Stomach (tissue), 4 donors: Measurements from ENCODE around the gene KCNIP4.

Experiments
- CTCF ChIP-seq, 7 experiments: fragments of 450-650 bp in 4 of 7; fragments of 200-600 bp in 3 of 7; sonication (generic) in 3 of 7; IDR thresholded peaks; one replicate each; pipeline ENCODE4 v1.5.1; 2016 to 2019; ENCODE audit warnings: antibody characterized with exemption in 7 of 7, control low read depth in 2 of 7, mild to moderate bottlenecking in 1 of 7
- POLR2A ChIP-seq, 4 donors: fragments of 450-650 bp; IDR thresholded peaks; one replicate each; pipeline ENCODE4 v1.6.1; 2016; ENCODE audit warnings: antibody characterized with exemption in 4 of 4, control low read depth in 2 of 4, mild to moderate bottlenecking in 1 of 4, moderate library complexity in 1 of 4
- POLR2AphosphoS5 ChIP-seq, 3 donors: sonication (generic); formaldehyde crosslinking; IDR thresholded peaks; one replicate each; pipeline ENCODE4 v1.6.1; 2016; ENCODE audit warnings: antibody characterized with exemption in 3 of 3

- TF ChIP-seq CTCF (IDR thresholded peaks at IDR 0.05): no peak
- TF ChIP-seq POLR2A (IDR thresholded peaks at IDR 0.05): no peak
- no peak for TF ChIP-seq POLR2AphosphoS5 (IDR thresholded peaks at IDR 0.05)
Observed at GRCh38 chr4:21849077-21849476, 99.5 kb downstream of the KCNIP4 start.
